HG03571 (cell line): ENCODE data around the gene SEMA3D.

Experiments used
- ATAC-seq: cut with Tn5 transposase; IDR thresholded peaks from one replicate; pipeline ENCODE4 v1.9.1; 2021; ENCODE audit not compliant: unreplicated experiment

Gene SEMA3D

GRCh38 chr7:85186521-85187241, at the start of gene SEMA3D:
Gene SEMA3D, minus strand, starts transcription at chr7:85187056. Its CDS starts 65,165 bp downstream, at chr7:85121891.
- peak; percentile 97 for ATAC-seq

DNA sequence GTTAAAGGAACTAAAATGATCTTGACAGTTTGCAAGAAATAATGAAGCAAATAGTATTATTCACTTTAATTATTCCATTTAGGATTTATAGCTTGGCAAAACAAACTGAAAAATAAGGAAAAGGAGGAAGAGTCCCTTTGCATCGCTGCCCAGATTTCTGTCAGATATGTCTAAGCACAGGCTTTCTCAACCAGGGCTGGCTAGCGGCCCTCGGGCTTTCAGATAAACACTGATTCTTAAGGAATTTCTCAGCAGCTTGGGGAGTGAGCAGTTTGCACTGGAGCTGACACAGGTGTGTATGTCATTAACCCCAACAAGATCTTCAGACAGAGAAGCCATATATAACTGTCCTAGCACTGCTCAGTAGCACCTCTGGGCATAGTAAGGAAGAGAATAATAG, 47.9 kb upstream of the SEMA3D start:
- ATAC-seq: no peak

GRCh38 chr7:85232068-85232467, 45.2 kb upstream of the SEMA3D start:
- no peak for ATAC-seq

DNA sequence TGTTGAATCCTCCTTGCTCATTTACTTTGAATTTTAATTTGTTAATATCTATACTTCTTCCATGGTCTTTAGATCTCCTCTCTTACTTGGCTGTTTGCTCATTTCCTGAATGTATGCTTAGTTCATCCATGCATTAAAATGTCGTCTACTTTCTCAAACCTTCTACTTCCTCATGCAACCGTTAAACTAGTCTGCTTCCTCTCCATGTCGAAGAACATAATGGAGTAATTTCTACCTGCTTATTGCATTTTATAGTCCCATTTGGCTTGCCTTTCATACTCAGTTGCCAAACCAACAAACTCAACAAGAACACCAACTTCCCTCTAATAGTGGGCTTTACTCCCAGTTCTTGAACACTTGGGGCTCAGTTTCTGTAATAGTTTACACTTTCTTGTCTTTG, 43.8 kb upstream of the SEMA3D start:
- ATAC-seq: no peak

DNA sequence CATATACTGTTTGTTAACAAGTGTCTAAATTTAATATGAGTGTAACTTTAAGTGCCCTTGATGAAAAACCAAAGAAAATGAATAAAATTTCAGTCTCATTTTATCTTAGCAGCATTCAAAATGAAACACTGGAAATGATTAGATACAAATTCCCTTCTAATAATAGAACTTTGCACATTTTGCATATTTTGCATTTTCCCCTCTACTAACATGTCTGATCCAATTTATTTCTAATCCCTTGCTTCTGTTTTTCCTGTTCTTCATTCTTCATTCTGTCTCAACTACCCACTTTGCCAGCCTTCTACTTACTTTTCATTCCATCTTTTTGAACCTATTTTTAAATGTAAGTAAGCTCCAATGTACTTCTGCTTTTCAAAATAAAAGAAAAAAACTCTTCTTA, 42.7 kb upstream of the SEMA3D start:
- ATAC-seq: no peak

DNA sequence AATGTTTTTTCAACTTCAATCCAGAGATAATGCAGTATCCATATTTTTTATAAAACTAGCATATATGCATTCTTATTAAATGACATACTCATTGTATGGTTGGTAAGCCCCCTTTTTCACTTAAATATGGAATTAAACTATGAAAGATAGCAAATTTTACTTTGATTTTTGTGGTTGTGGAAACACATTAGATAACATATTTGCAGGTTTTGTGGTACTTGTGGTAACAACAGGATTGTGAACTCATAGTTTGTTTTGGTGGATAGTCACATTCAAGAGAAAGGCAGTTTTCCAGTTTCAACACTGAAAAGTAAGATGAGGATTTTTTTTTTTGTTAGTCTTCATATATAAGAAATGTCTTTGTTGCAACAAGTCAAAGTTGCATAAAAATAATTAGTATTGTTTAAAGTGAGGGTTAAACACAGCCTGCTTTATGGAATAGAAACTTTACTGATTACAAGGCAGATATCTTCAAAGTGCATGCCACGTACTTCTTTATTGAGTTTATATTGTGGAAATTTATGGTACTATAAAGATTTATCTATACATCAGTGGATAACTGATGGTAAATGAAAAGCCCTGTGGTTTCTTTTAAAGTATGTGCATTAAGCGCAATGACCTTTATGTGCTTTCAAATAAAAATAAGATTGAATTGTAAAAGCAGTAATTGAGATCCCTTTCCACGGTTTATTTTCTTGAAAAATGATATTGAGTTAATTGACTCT, 39.7 kb upstream of the SEMA3D start:
- no peak for ATAC-seq

GRCh38 chr7:85224171-85224570, 37.3 kb upstream of the SEMA3D start:
- no peak for ATAC-seq

DNA sequence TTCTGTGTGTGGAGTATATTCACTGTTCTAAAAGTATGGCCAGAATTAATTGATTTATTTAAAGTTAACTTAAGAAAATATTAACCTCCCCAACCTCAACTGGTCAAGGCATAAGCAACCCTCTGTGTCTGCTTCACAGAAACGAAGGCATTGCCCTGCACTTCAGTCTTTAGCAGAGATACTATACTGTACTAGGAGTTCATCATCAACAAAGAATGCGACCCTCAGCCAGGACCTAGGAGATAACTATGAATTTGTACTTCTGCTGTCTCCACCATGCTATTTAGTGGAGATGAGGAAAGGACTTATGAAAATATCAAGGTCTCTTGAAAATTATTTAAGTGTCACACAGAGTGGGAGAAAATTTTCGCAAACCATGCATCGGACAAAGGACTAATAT, 35.7 kb upstream of the SEMA3D start:
- ATAC-seq: no peak

- ATAC-seq: no peak
Measured at GRCh38 chr7:85221796-85222195, 34.9 kb upstream of the SEMA3D start.

- ATAC-seq: no peak
Measured at GRCh38 chr7:85220651-85221050, 33.8 kb upstream of the SEMA3D start.

DNA sequence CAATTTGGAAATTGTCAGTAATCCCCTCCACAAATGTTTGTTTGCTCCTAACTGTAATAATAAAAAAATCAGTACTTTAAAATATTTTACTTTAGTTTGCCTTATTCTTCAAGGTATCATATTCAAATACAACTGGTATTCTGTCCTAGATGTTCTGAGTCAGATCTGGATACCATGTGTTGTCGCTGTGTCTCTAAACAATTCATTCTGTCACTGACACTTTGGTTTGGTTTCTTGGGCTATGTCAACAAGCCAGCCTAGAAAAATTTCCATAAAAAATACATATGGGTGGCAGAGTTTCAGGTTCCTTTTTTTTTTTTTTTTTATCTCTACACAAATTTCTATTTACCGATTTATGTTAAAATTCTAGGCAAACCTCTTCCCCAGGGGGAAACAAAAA, 33.2 kb upstream of the SEMA3D start:
- ATAC-seq: no peak

DNA sequence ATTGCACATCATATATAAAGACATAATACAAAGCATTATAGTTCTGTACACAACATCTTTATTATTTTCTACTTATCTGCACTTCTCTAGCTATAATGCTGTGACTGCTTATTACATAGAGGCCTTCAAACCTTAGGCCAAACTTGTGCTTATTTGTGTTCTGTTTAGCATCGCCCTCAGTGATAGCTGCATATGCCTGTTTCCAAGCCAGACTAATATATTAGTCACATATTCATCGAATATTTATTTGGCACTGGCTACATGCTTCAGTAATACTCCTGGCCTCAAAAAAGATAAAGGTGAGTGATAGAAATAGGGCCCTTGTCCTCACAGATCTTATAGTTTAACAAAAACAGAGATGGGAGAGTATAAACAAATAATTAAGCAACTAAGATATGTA, 30.2 kb upstream of the SEMA3D start:
- no peak for ATAC-seq

DNA sequence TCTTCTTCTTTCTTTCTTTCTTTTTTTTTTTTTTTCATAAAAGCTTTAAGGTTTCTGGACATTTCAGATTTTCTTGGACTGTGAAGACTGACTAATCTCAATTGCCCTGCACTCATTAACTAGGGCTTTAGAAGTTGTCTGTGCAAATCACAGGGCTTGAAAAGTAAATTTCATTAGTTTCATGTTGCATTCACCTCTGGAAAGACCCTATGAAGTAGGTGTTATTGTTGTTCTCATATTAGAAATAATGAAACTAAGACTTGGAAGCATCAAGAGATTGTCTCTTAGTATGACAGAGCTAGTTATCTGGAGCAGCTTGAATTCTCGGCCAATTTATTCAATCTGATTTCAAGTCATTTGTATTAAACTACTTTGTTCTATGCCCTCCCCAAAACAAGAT, 28.2 kb upstream of the SEMA3D start:
- peak; percentile 77 for ATAC-seq

DNA sequence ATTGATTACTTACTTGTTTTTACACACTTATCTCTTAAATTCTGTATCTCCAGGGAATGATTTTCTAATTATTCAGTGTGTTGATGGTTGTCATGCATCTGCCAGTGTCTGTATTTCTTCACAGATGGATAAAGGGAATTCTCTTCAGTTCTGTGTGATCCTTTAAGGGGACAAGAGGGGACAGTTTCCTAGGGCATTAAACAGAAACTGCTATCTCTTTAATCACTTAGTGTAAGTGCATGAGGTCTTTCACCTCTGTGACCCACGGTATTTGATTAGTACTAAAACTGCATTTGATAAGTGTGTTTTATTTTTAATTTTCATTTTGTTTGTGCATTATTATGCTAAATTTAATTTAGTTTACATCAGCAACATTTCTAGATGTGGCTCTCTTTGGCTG, 26.6 kb upstream of the SEMA3D start:
- no peak for ATAC-seq

- no peak for ATAC-seq
Measured at GRCh38 chr7:85205754-85206153, 18.9 kb upstream of the SEMA3D start.

GRCh38 chr7:85204496-85204895, 17.6 kb upstream of the SEMA3D start:
- no peak for ATAC-seq

- no peak for ATAC-seq
Measured at GRCh38 chr7:85204061-85204460, 17.2 kb upstream of the SEMA3D start.

DNA sequence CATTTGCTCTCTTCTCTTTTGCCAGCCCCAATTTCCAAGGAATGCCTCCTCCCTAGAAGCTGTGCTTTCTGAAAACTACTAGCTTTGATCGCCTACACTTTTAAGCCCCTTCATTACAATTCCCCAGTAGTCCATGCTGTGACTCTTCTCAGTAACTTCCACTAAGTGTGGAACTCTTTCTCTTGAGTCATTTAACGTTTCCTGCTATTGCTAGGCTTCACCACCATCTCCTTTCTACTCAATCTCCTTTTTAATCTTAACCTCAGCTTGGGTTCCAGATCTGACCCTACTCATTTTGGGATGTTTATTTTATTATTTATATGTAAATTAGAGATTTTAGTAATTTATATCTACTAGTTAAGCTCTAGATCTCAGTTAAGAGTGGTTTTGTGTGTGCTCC, 14.4 kb upstream of the SEMA3D start:
- no peak for ATAC-seq

- no peak for ATAC-seq
Measured at GRCh38 chr7:85196696-85197095, 9.8 kb upstream of the SEMA3D start.

- ATAC-seq: no peak
Measured at GRCh38 chr7:85191383-85191782, 4.5 kb upstream of the SEMA3D start.

- ATAC-seq: peak; percentile 32
Measured at GRCh38 chr7:85186083-85186520, 754 bp downstream of the SEMA3D start.

DNA sequence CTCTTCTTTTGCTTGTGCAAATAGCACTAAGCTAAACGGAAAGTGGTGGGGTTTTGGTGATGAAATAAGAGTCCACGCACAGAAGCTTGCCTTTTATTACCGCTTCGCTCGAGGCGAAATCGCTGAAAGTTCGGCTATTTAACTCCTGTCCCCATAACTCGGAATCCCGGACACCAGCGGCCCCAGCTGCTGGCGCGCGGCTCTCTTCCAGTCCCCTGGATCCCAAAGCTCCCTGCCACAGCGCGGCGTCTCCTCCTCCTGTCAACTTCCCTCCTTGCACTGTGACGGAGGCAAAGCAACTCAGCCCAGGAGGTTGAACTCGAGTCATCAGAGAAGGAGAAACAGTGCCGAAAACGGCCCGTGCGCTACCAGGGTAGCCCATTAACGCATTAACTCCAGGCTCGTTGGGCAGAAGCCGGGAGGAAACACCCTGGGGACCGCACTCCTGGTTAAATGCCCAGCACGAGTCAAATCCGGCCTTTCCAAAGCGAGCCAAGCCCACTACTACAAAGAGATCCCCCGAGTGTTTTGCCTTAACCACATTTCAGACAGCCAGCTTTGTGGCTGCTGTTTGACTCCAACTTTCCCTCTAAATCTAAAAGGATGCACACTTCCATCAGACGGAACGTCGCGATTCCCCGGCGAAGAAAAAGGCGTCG, 1.3 kb downstream of the SEMA3D start:
- no peak for ATAC-seq
